Esophagus (tissue), 2 donors: ENCODE measurements around the gene LEKR1. TPM values are rescaled to one million over a fixed set of nuclear protein-coding genes. Genes with fewer than 3 reads are reported as not detected.
A peak's percentile ranks its signal among the peaks of the same experiment; 100 is the strongest.

Source experiments
- H3K27ac ChIP-seq, 2 donors: one replicate each; pipeline ENCODE4 v1.5.1; 2013; ENCODE audit warnings: low read depth in 2 of 2, mild to moderate bottlenecking in 2 of 2, inconsistent platforms in 1 of 2, low read length in 1 of 2, moderate library complexity in 1 of 2
- H3K27me3 ChIP-seq, 2 donors: one replicate each; pipeline ENCODE4 v1.6.1; 2013; ENCODE audit warnings: low read length in 2 of 2, control low read depth in 1 of 2, mild to moderate bottlenecking in 1 of 2; ENCODE audit not compliant: insufficient read depth in 2 of 2, control insufficient read depth in 1 of 2
- H3K36me3 ChIP-seq, 2 donors: one replicate each; pipeline ENCODE4 v1.6.1; 2013; ENCODE audit warnings: low read length in 1 of 2; ENCODE audit not compliant: control insufficient read depth in 2 of 2, insufficient read depth in 2 of 2
- H3K4me1 ChIP-seq, 2 donors: one replicate each; pipeline ENCODE4 v1.6.1; 2013; ENCODE audit warnings: low read length in 1 of 2; ENCODE audit not compliant: control insufficient read depth in 2 of 2, insufficient read depth in 2 of 2
- H3K4me3 ChIP-seq, 2 donors: one replicate each; pipeline ENCODE4 v1.5.1; 2013; ENCODE audit warnings: low read length in 2 of 2, mild to moderate bottlenecking in 2 of 2, low read depth in 1 of 2, moderate library complexity in 1 of 2
- H3K9me3 ChIP-seq, 2 donors: one replicate each; pipeline ENCODE4 v1.6.1; 2013; ENCODE audit warnings: mild to moderate bottlenecking in 2 of 2, low read depth in 1 of 2, low read length in 1 of 2, moderate library complexity in 1 of 2; ENCODE audit not compliant: control insufficient read depth in 2 of 2, insufficient read depth in 1 of 2
- WGBS, 2 donors: extraction: QIAGEN DNeasy Blood & Tissue Kit; methylation state at CpG; one replicate each; pipeline ENCODE4 v1.1.7; 2013; 5-methylcytosine and 5-hydroxymethylcytosine counted together
- polyA plus RNA-seq, 2 donors: library from polyadenylated mRNA; stranded (reverse); fragments of 200-250 nt; gene quantifications; one replicate each; pipeline ENCODE4 v1.2.3, GENCODE V29; 2013
- donor health status: healthy with polysubstance abuse.
- donor health status: Bipolar disorder and iron deficiency.

LEKR1 gene
- under 1 TPM; 0.21 to 0.33 TPM for polyA plus RNA-seq

DNA sequence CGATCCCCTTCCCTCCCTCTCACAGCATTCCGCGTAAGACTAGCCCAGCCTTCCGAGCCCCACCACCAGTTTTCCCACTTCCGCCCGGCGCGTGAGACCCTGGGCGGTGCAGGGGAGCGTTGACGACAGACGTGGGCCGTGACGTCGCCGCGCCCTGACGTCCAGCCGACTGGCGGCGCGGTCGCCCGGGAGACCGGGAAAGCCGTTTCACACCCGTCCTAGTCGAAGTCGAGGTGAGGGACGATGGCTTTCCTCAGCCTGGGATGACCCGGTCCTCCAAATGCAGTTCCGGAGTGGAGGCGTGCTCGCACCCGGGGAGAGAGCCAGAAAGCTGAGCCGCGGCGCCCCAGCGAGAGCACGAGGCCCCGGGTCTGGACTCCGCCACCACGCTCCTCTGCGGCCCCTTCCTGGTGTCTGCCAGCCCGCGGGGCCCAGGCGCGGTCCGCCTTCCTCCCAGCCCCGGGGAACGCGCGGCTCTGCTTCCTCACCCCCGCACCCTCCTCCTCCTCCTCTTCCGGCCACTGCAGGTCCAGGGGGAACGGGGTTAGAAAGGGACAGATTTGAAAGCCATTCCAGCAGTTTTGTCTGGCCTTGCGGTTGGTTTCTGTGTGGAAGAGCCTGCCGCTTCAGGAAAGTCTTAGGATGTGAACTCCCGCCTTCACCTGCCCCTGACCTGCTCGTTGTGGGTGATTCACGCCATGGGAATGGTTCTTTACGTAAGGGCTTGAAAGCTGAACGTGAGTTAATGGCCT is at the start of gene LEKR1:
Gene LEKR1, plus strand, starts transcription at position 210 of the 752 bp plus-strand sequence. CDS start 2,977 bp downstream, outside the sequence.
- Histone ChIP-seq H3K27me3 (no peaks in the 10 kb centered on the region), H3K4me1 (no peaks in the 10 kb centered on the region), H3K9me3 (no peaks in the 10 kb centered on the region), H3K4me3 (peak within 1 kb of the TSS; percentile 55 to 81), H3K36me3 (no peaks in the 10 kb centered on the region), H3K27ac (peak within 1 kb of the TSS; percentile 98)
- WGBS, 2 donors, result 0 to 1% methylated on average over 62 to 63 of the region's 63 CpGs

DNA sequence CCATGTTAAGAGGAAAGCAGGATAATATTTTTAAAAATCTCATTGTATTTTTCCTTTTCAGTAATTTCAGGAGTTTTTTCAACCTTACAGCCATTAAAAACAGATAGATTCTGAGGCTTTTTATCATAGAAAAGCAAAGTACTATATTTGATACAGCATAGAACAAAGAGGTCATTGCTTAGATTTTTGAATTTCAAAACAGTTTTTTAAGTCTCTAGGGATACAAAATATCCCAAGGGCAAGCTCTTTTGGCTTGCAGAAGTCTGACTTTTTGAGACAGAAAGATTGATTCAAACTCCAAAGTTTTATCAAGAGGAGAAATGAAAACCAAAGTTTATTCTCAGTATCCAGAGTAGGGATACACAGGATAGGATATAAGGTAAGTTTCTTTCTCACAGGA is 49.3 kb upstream of the LEKR1 start:
- no peak overlapping the region for H3K4me3 ChIP-seq

DNA sequence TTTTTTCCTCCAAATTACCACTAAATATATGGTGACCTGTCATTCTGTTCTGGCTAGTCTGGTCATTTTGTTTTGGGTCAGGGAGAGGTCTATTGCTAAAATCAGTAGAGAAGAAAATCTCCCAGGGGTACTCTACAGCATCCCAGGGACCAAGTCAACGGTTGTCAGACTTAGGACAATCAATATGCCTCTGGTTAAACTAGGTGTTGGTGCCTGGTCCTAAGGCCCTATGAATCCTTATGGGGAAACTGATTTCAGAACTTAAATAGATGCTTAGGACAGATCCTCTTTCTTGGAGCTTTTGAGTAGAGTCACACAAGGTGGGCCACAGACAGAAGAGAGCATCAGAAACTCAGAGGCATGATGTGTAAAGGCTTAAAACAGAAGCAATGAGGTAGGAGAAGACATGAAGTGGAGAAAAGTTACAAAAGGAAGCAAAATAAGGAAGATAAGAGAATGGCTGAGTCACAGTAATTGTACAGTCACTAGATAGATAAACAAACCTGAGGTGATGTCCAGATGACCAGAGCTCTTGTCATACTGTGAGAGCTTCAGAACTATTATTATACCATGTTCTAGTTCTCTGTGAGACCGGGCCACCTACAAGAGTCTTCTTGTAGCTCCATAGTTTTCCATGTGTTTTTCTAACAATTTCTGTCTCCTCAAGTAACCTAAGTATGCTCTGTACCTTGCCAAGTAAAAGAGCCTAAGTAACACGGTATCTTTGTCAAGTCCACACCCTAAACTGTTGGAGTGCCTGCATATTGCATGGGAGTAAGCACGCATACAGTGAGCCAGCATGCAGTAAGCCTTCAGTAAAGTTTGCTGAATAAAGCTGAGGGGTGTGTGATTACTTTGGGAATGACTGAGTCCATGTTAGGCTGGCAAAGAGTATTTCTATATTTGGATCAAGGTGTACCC is 44.6 kb upstream of the LEKR1 start:
- Histone ChIP-seq H3K4me1 (no peaks in the 10 kb centered on the region), H3K4me3 (no peak overlapping the region), H3K27ac (peak overlapping the region; percentile 35 to 42), H3K27me3 (no peaks in the 10 kb centered on the region), H3K9me3 (no peaks in the 10 kb centered on the region), H3K36me3 (no peaks in the 10 kb centered on the region)
- 65 to 71% methylated on average over 4 of the region's 4 CpGs for WGBS, 2 donors

More for the DNA sequence above, 49.3 kb upstream of the LEKR1 start:
- Histone ChIP-seq H3K27ac (no peak overlapping the region), H3K4me1 (no peaks in the 10 kb centered on the region), H3K9me3 (no peaks in the 10 kb centered on the region), H3K27me3 (no peaks in the 10 kb centered on the region), H3K36me3 (no peaks in the 10 kb centered on the region)

DNA sequence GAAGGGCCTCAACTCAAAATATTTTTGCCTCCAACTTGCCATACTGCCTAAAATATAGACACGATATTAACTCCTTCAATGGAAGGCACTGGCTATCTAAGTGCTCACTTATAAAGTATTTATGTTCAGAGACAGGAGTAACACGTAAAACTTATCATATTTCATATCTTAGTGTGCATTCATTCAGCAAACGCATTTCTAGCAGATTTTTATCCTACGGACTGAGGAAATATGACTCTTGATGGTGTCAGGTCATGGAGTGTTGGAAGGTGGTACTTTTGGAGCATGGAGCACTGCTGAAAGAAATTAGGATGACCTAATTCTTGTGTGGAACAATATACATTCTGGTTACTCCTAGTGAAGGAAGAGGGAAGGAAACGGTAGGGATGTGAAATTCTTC is 43.8 kb upstream of the LEKR1 start:
- 88 to 92% methylated on average over 5 of the region's 5 CpGs for WGBS, 2 donors
- no peaks in the 10 kb centered on the region for H3K27me3 ChIP-seq
- H3K27ac ChIP-seq, result peak overlapping the region in 1 of 2 donors; percentile 35

DNA sequence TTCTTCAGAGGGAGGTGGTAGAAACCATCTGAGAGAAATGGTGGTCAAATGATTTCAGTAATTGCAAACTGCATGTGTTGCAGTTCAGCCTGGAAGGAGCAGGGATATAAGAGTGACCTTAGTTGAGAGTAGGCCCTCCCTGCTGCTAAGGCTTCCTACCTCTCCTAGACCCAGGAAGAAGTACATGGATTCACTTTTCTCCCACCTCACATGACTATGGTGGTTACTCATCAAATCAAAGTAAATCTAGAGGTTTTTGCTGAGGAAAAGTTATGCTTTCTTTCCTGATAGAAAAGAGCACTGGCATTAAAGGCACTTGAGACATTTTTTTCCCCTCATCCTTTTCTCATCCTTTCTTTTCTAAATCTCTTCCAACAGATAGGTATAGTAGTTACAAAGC is 43.2 kb upstream of the LEKR1 start:
- Histone ChIP-seq H3K4me1 (no peaks in the 10 kb centered on the region), H3K36me3 (no peaks in the 10 kb centered on the region), H3K27ac (no peak overlapping the region), H3K9me3 (no peaks in the 10 kb centered on the region), H3K27me3 (no peaks in the 10 kb centered on the region), H3K4me3 (no peak overlapping the region)

More for the DNA sequence above, 43.8 kb upstream of the LEKR1 start:
- no peaks in the 10 kb centered on the region for H3K36me3 ChIP-seq
- no peaks in the 10 kb centered on the region for H3K9me3 ChIP-seq
- no peaks in the 10 kb centered on the region for H3K4me1 ChIP-seq
- H3K4me3 ChIP-seq, result no peak overlapping the region

DNA sequence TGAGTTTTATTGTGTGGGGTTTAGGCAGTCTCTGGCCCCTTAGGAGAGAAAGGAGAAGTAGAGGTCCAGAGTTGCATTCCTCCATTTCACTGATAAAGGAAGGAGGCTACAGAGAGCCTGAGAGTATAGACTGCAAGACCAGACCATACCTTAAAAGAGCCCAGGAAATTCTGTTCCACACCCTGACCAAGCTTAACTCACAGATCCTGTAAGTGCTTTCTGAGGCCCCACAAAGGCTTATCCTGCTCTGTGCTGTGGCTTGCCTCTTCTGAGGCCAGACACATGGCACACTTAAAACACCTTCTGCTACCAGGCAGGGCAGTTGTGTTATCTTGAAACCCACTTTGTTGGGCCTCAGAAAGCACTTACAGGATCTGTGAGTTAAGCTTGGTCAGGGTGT is 39.2 kb upstream of the LEKR1 start:
- Histone ChIP-seq H3K4me1 (no peaks in the 10 kb centered on the region), H3K27ac (peak overlapping the region in 1 of 2 donors; percentile 14)

DNA sequence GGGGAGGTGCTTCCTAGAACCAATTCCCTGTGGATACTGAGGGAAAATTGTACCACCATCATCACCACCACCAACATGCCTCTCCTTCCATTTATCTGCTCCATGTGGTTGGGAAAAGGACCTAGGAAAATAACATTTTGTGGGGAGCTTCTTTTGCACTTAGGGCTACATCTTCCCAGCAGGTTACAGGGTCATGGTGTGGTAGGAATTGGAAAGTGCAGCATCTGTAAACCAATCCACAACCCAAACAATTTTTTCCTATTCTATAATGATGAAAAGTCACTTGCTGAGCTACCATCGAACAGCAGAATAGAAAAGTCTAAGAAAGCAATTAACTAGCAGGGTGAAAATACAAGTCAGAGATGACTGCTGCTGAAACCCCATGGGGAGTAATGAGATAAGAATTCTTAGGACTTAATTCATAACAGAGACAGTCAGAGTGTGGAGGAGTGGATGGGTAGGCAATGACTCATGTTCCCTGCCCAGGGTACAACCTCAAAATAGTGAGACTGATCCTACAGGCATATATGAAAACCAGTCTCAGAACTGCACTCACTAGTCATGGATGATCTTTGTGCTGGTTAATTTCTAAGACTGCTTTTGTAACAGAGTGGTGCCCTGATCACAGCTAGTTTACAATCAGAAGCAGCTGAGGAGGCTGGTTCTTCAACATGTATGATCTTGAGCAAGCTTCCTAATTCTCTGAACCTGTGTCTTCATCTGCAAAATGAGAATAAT is 38.1 kb upstream of the LEKR1 start:
- Histone ChIP-seq H3K27ac (peak overlapping the region in 1 of 2 donors; percentile 21), H3K9me3 (no peaks in the 10 kb centered on the region), H3K36me3 (no peaks in the 10 kb centered on the region), H3K4me3 (no peak overlapping the region), H3K4me1 (no peaks in the 10 kb centered on the region), H3K27me3 (no peaks in the 10 kb centered on the region)
- WGBS, 2 donors, result 65 to 70% methylated on average over 1 of the region's 1 CpG

More for the DNA sequence above, 39.2 kb upstream of the LEKR1 start:
- Histone ChIP-seq H3K27me3 (no peaks in the 10 kb centered on the region), H3K36me3 (no peaks in the 10 kb centered on the region), H3K4me3 (no peak overlapping the region), H3K9me3 (no peaks in the 10 kb centered on the region)

DNA sequence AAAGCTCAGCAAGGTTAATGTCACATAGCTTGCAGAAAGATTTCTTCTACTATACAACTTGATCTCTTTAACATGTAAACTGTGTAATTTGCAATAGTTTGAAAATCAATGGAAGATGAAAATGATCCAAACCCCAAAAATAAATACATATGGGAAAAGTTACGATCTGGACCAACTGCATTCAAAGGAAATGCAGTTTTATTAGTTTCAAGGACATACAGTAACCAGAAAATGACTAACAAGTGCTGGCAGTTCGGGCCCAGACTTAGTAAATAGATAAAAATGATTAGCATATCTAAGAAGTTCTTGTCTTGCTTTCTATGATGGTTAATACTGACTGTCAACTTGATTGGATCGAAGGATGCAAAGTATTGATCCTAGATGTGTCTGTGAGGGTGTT is 37.3 kb upstream of the LEKR1 start:
- WGBS, 2 donors, result 74 to 84% methylated on average over 3 of the region's 3 CpGs
- no peaks in the 10 kb centered on the region for H3K9me3 ChIP-seq

DNA sequence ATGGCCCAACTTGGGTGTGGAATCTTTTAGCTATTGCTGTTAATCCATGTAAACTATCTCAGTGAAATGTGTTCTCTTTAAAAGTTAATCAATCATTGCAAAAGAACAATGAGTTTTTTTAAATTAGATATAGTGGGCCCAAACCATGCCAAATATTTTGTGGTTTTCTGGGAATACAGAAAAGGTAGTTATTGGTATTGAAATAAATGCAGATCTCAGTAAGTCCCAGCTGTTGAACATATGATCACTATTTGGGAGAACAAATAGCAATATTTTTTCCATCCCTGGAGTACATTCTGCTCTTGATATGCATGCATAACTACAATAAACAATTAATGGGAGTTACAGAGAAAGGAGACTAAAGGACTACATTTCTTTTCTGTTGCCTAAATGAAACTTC is 36.0 kb upstream of the LEKR1 start:
- Histone ChIP-seq H3K27me3 (no peaks in the 10 kb centered on the region), H3K27ac (no peak overlapping the region), H3K4me3 (no peak overlapping the region), H3K9me3 (no peaks in the 10 kb centered on the region), H3K36me3 (no peaks in the 10 kb centered on the region), H3K4me1 (no peaks in the 10 kb centered on the region)

More for the DNA sequence above, 37.3 kb upstream of the LEKR1 start:
- Histone ChIP-seq H3K27ac (no peak overlapping the region), H3K4me3 (no peak overlapping the region), H3K4me1 (no peaks in the 10 kb centered on the region), H3K27me3 (no peaks in the 10 kb centered on the region), H3K36me3 (no peaks in the 10 kb centered on the region)
